Activated CD8-positive, alpha-beta memory T cell treated with anti-CD3 and anti-CD28 coated beads for 4 hours (primary cell): ENCODE data around the gene PLEKHH1.
"Not testable (repeated sequence)": the region's sequence is repeated elsewhere in the genome, so short reads cannot be mapped to it uniquely, and the experiment has no call there.

Experiments
- DNase-seq, 2 donors: peaks; one replicate each; pipeline ENCODE4 v3.0.0-alpha.2; 2020; ENCODE audit warnings: low read depth in 2 of 2

PLEKHH1 gene

GRCh38 chr14:67583711-67584644 lies 50.9 kb downstream of the PLEKHH1 start:
- no peak for DNase-seq

GRCh38 chr14:67584978-67585377 lies 51.9 kb downstream of the PLEKHH1 start:
- DNase-seq: no peak

GRCh38 chr14:67586369-67586768 lies 53.3 kb downstream of the PLEKHH1 start:
- no peak for DNase-seq

- no peak for DNase-seq
Observed at GRCh38 chr14:67589204-67589770, 56.2 kb downstream of the PLEKHH1 start.

- DNase-seq: not testable (repeated sequence)
Observed at GRCh38 chr14:67593650-67594049, 60.6 kb downstream of the PLEKHH1 start.

GRCh38 chr14:67595392-67595791 lies 62.3 kb downstream of the PLEKHH1 start:
- DNase-seq: no peak

GRCh38 chr14:67599698-67600561 lies 66.8 kb downstream of the PLEKHH1 start, which contains the start of gene PIGH:
TSS of gene PIGH (minus strand) at chr14:67600268. CDS start at chr14:67600203, 65 bp downstream.
- DNase-seq: peak; percentile 82 to 83

- not testable (repeated sequence) for DNase-seq
Observed at GRCh38 chr14:67600562-67600974, 67.5 kb downstream of the PLEKHH1 start.

- DNase-seq: no peak
Observed at GRCh38 chr14:67602076-67602475, 69.0 kb downstream of the PLEKHH1 start.

- no peak for DNase-seq
Observed at GRCh38 chr14:67602995-67603545, 70.0 kb downstream of the PLEKHH1 start.

- DNase-seq: no peak
Observed at GRCh38 chr14:67607646-67608045, 74.6 kb downstream of the PLEKHH1 start.

GRCh38 chr14:67609642-67610310 lies 76.7 kb downstream of the PLEKHH1 start:
- DNase-seq: no peak

- no peak for DNase-seq
Observed at GRCh38 chr14:67610491-67610890, 77.4 kb downstream of the PLEKHH1 start.

- DNase-seq: no peak
Observed at GRCh38 chr14:67618617-67619063, 85.5 kb downstream of the PLEKHH1 start.

GRCh38 chr14:67619446-67620216 lies 86.5 kb downstream of the PLEKHH1 start, which contains the start of gene ARG2:
TSS of gene ARG2 (plus strand) at chr14:67619920. CDS start at chr14:67619978, 58 bp downstream.
- peak; percentile 91 to 94 for DNase-seq

GRCh38 chr14:67620217-67620785 lies 87.2 kb downstream of the PLEKHH1 start:
- DNase-seq: no peak

GRCh38 chr14:67622675-67623074 lies 89.6 kb downstream of the PLEKHH1 start:
- no peak for DNase-seq

- no peak for DNase-seq
Observed at GRCh38 chr14:67623114-67623513, 90.0 kb downstream of the PLEKHH1 start.

- not testable (repeated sequence) for DNase-seq
Observed at GRCh38 chr14:67626131-67626530, 93.0 kb downstream of the PLEKHH1 start.

- no peak for DNase-seq
Observed at GRCh38 chr14:67627519-67627918, 94.4 kb downstream of the PLEKHH1 start.
